H1 (cell line): ENCODE data around the gene PTP4A1. TPM values are rescaled to one million over a fixed set of nuclear protein-coding genes. Genes with fewer than 3 reads are reported as not detected.

ENCODE experiments used
- CTCF ChIA-PET: fragments of 300-600 bp; sonication (Branson Sonifier 250); formaldehyde crosslinking; loops from one replicate; lab custom pipeline; 2021; ENCODE audit not compliant: partially characterized antibody; lab: Charles Lee
- POLR2A ChIA-PET: fragments of 300-600 bp; sonication (Branson Sonifier 250); formaldehyde crosslinking; loops from one replicate; lab custom pipeline; 2021; ENCODE audit warnings: inconsistent platforms; ENCODE audit not compliant: partially characterized antibody; lab: Charles Lee
- DNase-seq, 2 experiments: peaks; one replicate each; pipeline versions ENCODE4 v3.0.0 to v3.0.0-alpha.2; 2010 to 2022; ENCODE audit warnings: low spot score in 2 of 2, low read depth in 1 of 2, mixed read lengths in 1 of 2
- FAIRE-seq: peaks from 2 replicates; lab custom pipeline; 2011; peaks lifted over from hg19 to GRCh38; lab: Jason Lieb, UNC
- H2AFZ ChIP-seq: 2 replicates; pipeline ENCODE4 v1.8.1; 2012; ENCODE audit warnings: low read length, inconsistent platforms
- H2AK5ac ChIP-seq: 2 replicates; pipeline ENCODE4 v1.6.1; 2013; ENCODE audit warnings: low read depth, low read length
- H2BK120ac ChIP-seq: replicated peaks from 2 replicates; pipeline ENCODE3; 2013; ENCODE audit warnings: low read depth, low read length, inconsistent platforms
- H2BK12ac ChIP-seq: 2 replicates; pipeline ENCODE4 v1.6.1; 2013; ENCODE audit warnings: low read depth, low read length
- H2BK15ac ChIP-seq: 2 replicates; pipeline ENCODE4 v1.6.1; 2013; ENCODE audit warnings: low read length
- H2BK20ac ChIP-seq: 2 replicates; pipeline ENCODE4 v1.6.1; 2013; ENCODE audit warnings: low read length
- H2BK5ac ChIP-seq: 2 replicates; pipeline ENCODE4 v1.6.1; 2013; ENCODE audit warnings: low read depth, low read length
- H3K14ac ChIP-seq: 2 replicates; pipeline ENCODE4 v1.6.1; 2013; ENCODE audit warnings: inconsistent platforms; ENCODE audit not compliant: insufficient read length
- H3K18ac ChIP-seq: 2 replicates; pipeline ENCODE4 v1.6.1; 2013; ENCODE audit warnings: low read length; ENCODE audit errors: extremely low read depth
- H3K23ac ChIP-seq: 2 replicates; pipeline ENCODE4 v1.6.1; 2013; ENCODE audit warnings: inconsistent platforms; ENCODE audit not compliant: insufficient read length
- H3K23me2 ChIP-seq: 2 replicates; pipeline ENCODE4 v1.6.1; 2013; ENCODE audit warnings: low read depth, low read length
- H3K27ac ChIP-seq: 2 replicates; pipeline ENCODE4 v1.6.1; 2011; ENCODE audit warnings: low read depth, low read length, inconsistent platforms
- H3K27me3 ChIP-seq, 4 experiments: replicated peaks in 1 of 4; 1 replicate in 1 of 4; 2 replicates in 3 of 4; pipeline versions ENCODE4 v1.6.1 to v1.8.1; 2011 to 2013; ENCODE audit warnings: low read length in 3 of 4, mild to moderate bottlenecking in 3 of 4, inconsistent platforms in 2 of 4, mixed read lengths in 2 of 4, moderate library complexity in 1 of 4; ENCODE audit not compliant: control insufficient read depth in 3 of 4, insufficient read depth in 3 of 4; ENCODE audit errors: extremely low read depth in 1 of 4
- H3K36me3 ChIP-seq, 4 experiments: 2 replicates each; pipeline versions ENCODE4 v1.6.1 to v1.8.1; 2011 to 2013; ENCODE audit warnings: mild to moderate bottlenecking in 4 of 4, low read length in 3 of 4, moderate library complexity in 2 of 4, control low read depth in 1 of 4, inconsistent platforms in 1 of 4; ENCODE audit not compliant: insufficient read depth in 4 of 4, control insufficient read depth in 2 of 4
- H3K4ac ChIP-seq: replicated peaks from 2 replicates; pipeline ENCODE3; 2013; ENCODE audit warnings: low read length, low read depth, mixed read lengths, inconsistent platforms; ENCODE audit not compliant: insufficient read length
- H3K4me1 ChIP-seq, 4 experiments: replicated peaks in 1 of 4; 1 replicate in 1 of 4; 2 replicates in 3 of 4; pipeline versions ENCODE4 v1.6.1 to v1.8.1; 2011 to 2013; ENCODE audit warnings: low read length in 3 of 4, inconsistent platforms in 2 of 4, mixed read lengths in 1 of 4; ENCODE audit not compliant: insufficient read depth in 4 of 4, control insufficient read depth in 3 of 4
- H3K4me2 ChIP-seq, 2 experiments: 2 replicates each; pipeline versions ENCODE4 v1.6.1 to v1.8.1; 2011 to 2013; ENCODE audit warnings: low read depth in 2 of 2, low read length in 2 of 2, control low read depth in 1 of 2, inconsistent platforms in 1 of 2, mild to moderate bottlenecking in 1 of 2; ENCODE audit not compliant: insufficient read depth in 1 of 2
- H3K4me3 ChIP-seq, 4 experiments: fragments of 200-600, 300-600 bp in 1 of 4; sonication (generic), shearing (Covaris generic), sonication (Bioruptor Twin) in 1 of 4; 2 replicates each; pipeline versions ENCODE4 v1.5.1 to v1.8.1; 2011 to 2016; ENCODE audit warnings: low read length in 4 of 4, low read depth in 3 of 4, control low read depth in 2 of 4, inconsistent platforms in 2 of 4, mild to moderate bottlenecking in 2 of 4, mixed read lengths in 1 of 4, moderate library complexity in 1 of 4; ENCODE audit not compliant: insufficient read depth in 2 of 4; ENCODE audit errors: extremely low read depth in 1 of 4
- H3K56ac ChIP-seq: replicated peaks from 2 replicates; pipeline ENCODE3; 2013; ENCODE audit warnings: low read depth, mild to moderate bottlenecking, mixed read lengths, low read length, inconsistent platforms; ENCODE audit not compliant: insufficient read length
- H3K79me1 ChIP-seq: 2 replicates; pipeline ENCODE4 v1.6.1; 2013; ENCODE audit warnings: low read depth, low read length, control low read depth
- H3K79me2 ChIP-seq, 2 experiments: 2 replicates each; pipeline versions ENCODE4 v1.6.1 to v1.8.1; 2012 to 2013; ENCODE audit warnings: low read length in 2 of 2, mild to moderate bottlenecking in 2 of 2, inconsistent platforms in 1 of 2; ENCODE audit not compliant: insufficient read depth in 2 of 2, control insufficient read depth in 1 of 2
- H3K9ac ChIP-seq, 4 experiments: replicated peaks in 1 of 4; 1 replicate in 1 of 4; 2 replicates in 3 of 4; pipeline versions ENCODE4 v1.6.1 to v1.8.1; 2011 to 2013; ENCODE audit warnings: low read depth in 3 of 4, low read length in 3 of 4, control low read depth in 2 of 4, mild to moderate bottlenecking in 2 of 4, moderate library complexity in 2 of 4, inconsistent platforms in 1 of 4; ENCODE audit errors: extremely low read depth in 1 of 4
- H3K9me3 ChIP-seq, 2 experiments: 2 replicates each; pipeline versions ENCODE4 v1.6.1 to v1.8.1; 2012 to 2013; ENCODE audit warnings: mild to moderate bottlenecking in 2 of 2, moderate library complexity in 2 of 2, control low read depth in 1 of 2, inconsistent platforms in 1 of 2, low read depth in 1 of 2, low read length in 1 of 2, mixed read lengths in 1 of 2; ENCODE audit not compliant: insufficient read depth in 2 of 2
- H4K20me1 ChIP-seq, 2 experiments: replicated peaks in 1 of 2; 2 replicates each; pipeline versions ENCODE3 to v1.8.1; 2011 to 2013; ENCODE audit warnings: inconsistent platforms in 2 of 2, low read length in 2 of 2, mild to moderate bottlenecking in 1 of 2; ENCODE audit not compliant: insufficient read depth in 2 of 2, control insufficient read depth in 1 of 2
- H4K5ac ChIP-seq: 2 replicates; pipeline ENCODE4 v1.6.1; 2013; ENCODE audit warnings: low read length, low read depth, mixed read lengths, inconsistent platforms; ENCODE audit not compliant: insufficient read length
- H4K8ac ChIP-seq: 2 replicates; pipeline ENCODE4 v1.8.0; 2013; ENCODE audit warnings: mild to moderate bottlenecking, moderate library complexity, low read length, inconsistent platforms; ENCODE audit not compliant: insufficient read depth; ENCODE audit errors: extremely low read depth
- H4K91ac ChIP-seq: replicated peaks from 2 replicates; pipeline ENCODE3; 2013; ENCODE audit warnings: low read length, mixed read lengths, inconsistent platforms; ENCODE audit not compliant: insufficient read length
- CREB1 ChIP-seq: IDR thresholded peaks from 2 replicates; pipeline ENCODE4 v1.6.1; 2012; ENCODE audit warnings: inconsistent platforms
- CTBP2 ChIP-seq: IDR thresholded peaks from 2 replicates; pipeline ENCODE4 v1.7.0; 2011; ENCODE audit warnings: borderline replicate concordance, mild to moderate bottlenecking, moderate library complexity, mixed read lengths, low read length; ENCODE audit not compliant: insufficient read depth, insufficient read length
- EGR1 ChIP-seq: IDR thresholded peaks from 2 replicates; pipeline ENCODE4 v1.6.1; 2011; ENCODE audit warnings: low read depth, low read length, borderline replicate concordance
- EZH2 ChIP-seq: fragments of 200-600 bp; sonication (generic); IDR thresholded peaks from 2 replicates; pipeline ENCODE4 v1.7.1; 2012; ENCODE audit warnings: low read depth, mild to moderate bottlenecking, moderate library complexity, low read length, inconsistent platforms; ENCODE audit not compliant: severe bottlenecking
- GTF2F1 ChIP-seq: IDR thresholded peaks from 2 replicates; pipeline ENCODE4 v1.6.1; 2012; ENCODE audit warnings: low read depth, low read length, improper control_type of control experiment, borderline replicate concordance
- KDM5A ChIP-seq: fragments of 200-600 bp; IDR thresholded peaks from 2 replicates; pipeline ENCODE4 v1.7.1; 2012; ENCODE audit warnings: mild to moderate bottlenecking, low read length, inconsistent platforms, mixed read lengths
- POU5F1 ChIP-seq: IDR thresholded peaks from 2 replicates; pipeline ENCODE4 v1.6.1; 2011; ENCODE audit warnings: low read depth, mild to moderate bottlenecking, low read length, moderate library complexity
- RFX5 ChIP-seq: IDR thresholded peaks from 2 replicates; pipeline ENCODE4 v1.6.1; 2011; ENCODE audit warnings: low read depth, low read length, improper control_type of control experiment, borderline replicate concordance
- WGBS, 2 experiments: shearing (Covaris generic) in 1 of 2; methylation state at CpG; one replicate each; pipeline versions ENCODE4 v1.1.6 to v1.1.7; 2013 to 2015; ENCODE audit warnings: low lambda C conversion rate in 2 of 2, mixed read lengths in 2 of 2, inconsistent platforms in 1 of 2, low coverage in 1 of 2, missing lambda C conversion rate in 1 of 2; ENCODE audit not compliant: insufficient replicate concordance in 2 of 2, insufficient coverage in 1 of 2, insufficient read length in 1 of 2; ENCODE audit errors: extremely low coverage in 1 of 2, missing lambda C conversion rate in 1 of 2; 5-methylcytosine and 5-hydroxymethylcytosine counted together
- polyA plus RNA-seq, 7 experiments: library from polyadenylated mRNA; depleted of rRNA in 3 of 7; stranded (reverse) in 5 of 7; unstranded in 2 of 7; fragments of >200 nt in 5 of 7; fragments of 200-250 nt in 2 of 7; gene quantifications; 1 replicate in 5 of 7; 2 replicates in 1 of 7; 4 replicates in 1 of 7; pipeline versions ENCODE4 v1.2.1 to v1.2.3, GENCODE V29; 2011 to 2013; ENCODE audit warnings: missing spikeins in 2 of 7, mixed read lengths in 2 of 7
- total RNA-seq: library from RNA; stranded (reverse); fragmentation: NEBNext Ultra II Directional; extraction: Animal tissue kit (Norgen Biotek cat#: 25700); gene quantifications from 2 replicates; pipeline ENCODE4 v1.2.1, GENCODE V29; 2021
- TF ChIP-seq, protein P1 (sequence below), 3 experiments: IDR thresholded peaks; 1 replicate in 2 of 3; 2 replicates in 1 of 3; pipeline versions ENCODE4 v1.5.1 to v1.6.1; 2011; ENCODE audit warnings: low read length in 3 of 3, mild to moderate bottlenecking in 3 of 3, inconsistent platforms in 2 of 3, low read depth in 1 of 3, moderate library complexity in 1 of 3; ENCODE audit not compliant: insufficient read depth in 1 of 3; ENCODE audit errors: control extremely low read depth in 1 of 3

The PTP4A1 gene
- total and polyA plus RNA-seq, 2 of the 8 experiments (the other 6 are each of a cell fraction or from before 2014, with no cell fraction given) = 21.1 to 76.3 TPM

GRCh38 chr6:63571361-63572043, 778 bp upstream of the PTP4A1 start:
- no peak overlapping the region for H2BK15ac ChIP-seq
- H3K18ac ChIP-seq = peak overlapping the region; percentile 96; the same call in 1 of the 2 replicates
- TF ChIP-seq CTBP2 (no peak), GTF2F1 (no peak), CREB1 (0 out of 2 replicates have a peak, but pooled peaks have one; percentile 19), EZH2 (no peak), EGR1 (no peak), POU5F1 (no peak), RFX5 (no peak), KDM5A (no peak)
- TF ChIP-seq, protein P1, sequence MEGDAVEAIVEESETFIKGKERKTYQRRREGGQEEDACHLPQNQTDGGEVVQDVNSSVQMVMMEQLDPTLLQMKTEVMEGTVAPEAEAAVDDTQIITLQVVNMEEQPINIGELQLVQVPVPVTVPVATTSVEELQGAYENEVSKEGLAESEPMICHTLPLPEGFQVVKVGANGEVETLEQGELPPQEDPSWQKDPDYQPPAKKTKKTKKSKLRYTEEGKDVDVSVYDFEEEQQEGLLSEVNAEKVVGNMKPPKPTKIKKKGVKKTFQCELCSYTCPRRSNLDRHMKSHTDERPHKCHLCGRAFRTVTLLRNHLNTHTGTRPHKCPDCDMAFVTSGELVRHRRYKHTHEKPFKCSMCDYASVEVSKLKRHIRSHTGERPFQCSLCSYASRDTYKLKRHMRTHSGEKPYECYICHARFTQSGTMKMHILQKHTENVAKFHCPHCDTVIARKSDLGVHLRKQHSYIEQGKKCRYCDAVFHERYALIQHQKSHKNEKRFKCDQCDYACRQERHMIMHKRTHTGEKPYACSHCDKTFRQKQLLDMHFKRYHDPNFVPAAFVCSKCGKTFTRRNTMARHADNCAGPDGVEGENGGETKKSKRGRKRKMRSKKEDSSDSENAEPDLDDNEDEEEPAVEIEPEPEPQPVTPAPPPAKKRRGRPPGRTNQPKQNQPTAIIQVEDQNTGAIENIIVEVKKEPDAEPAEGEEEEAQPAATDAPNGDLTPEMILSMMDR (IDR thresholded peaks at IDR 0.05; ENCODE audit: control extremely low read depth in 1 of 3, insufficient read depth in 1 of 3, low read depth in 1 of 3, low read length in 3 of 3) = no peak

More at GRCh38 chr6:63571361-63572043, 778 bp upstream of the PTP4A1 start:
- no peak overlapping the region for H2BK120ac ChIP-seq
- H4K91ac ChIP-seq = peak overlapping the region; percentile 54
- peaks cover 0 to 5% of the 10 kb centered on the region in 2 experiments for H4K20me1 ChIP-seq
- H3K9me3 ChIP-seq = no peaks in the 10 kb centered on the region
- peak overlapping the region; percentile 94 to 99 for H3K4me2 ChIP-seq
- CTCF ChIA-PET = interaction anchor here (0.8 kb wide), 1 partner anchor 219 kb away, joined by 5 read pairs; no protein-coding TSS in a partner anchor
- H4K8ac ChIP-seq = peak overlapping the region; percentile 77; the same call in 1 of the 2 replicates
- peak overlapping the region; percentile 67 to 83 (median 80) for H3K4me3 ChIP-seq
- H3K4ac ChIP-seq = no peak overlapping the region
- POLR2A ChIA-PET = interaction anchor here (1.6 to 2.3 kb wide), 2 partner anchors 27 to 64 kb away, joined by 5 to 7 read pairs; partner anchors contain the start of gene PHF3
- H3K23ac ChIP-seq = no peak overlapping the region
- peak overlapping the region; percentile 93 to 96 (median 94) for H3K9ac ChIP-seq
- no peaks in the 10 kb centered on the region for H3K79me1 ChIP-seq
- no peak overlapping the region for H3K56ac ChIP-seq
- peak overlapping the region; percentile 98 for H2BK5ac ChIP-seq
- WGBS, 2 experiments = 13% methylated on average over 20 of the region's 20 CpGs; no CpG with 5 or more reads in 1 of the 2 experiments
- H3K23me2 ChIP-seq = peaks cover 6% of the 10 kb centered on the region
- H3K36me3 ChIP-seq = peaks cover 3 to 5% (median 5%) of the 10 kb centered on the region in 4 experiments; a peak in 7 of 8 replicates
- no peak for DNase-seq
- H2BK12ac ChIP-seq = peak overlapping the region; percentile 98; the same call in 1 of the 2 replicates
- H3K27ac ChIP-seq = peak overlapping the region; percentile 97
- H3K4me1 ChIP-seq = peaks cover 0 to 4% (median under 1%) of the 10 kb centered on the region in 4 experiments; a peak in 2 of 7 replicates
- H2AK5ac ChIP-seq = peak overlapping the region; percentile 43; the same call in 1 of the 2 replicates
- peaks cover 19 to 38% of the 10 kb centered on the region in 2 experiments for H3K79me2 ChIP-seq
- peak overlapping the region; percentile 92 for H4K5ac ChIP-seq
- H2BK20ac ChIP-seq = no peak overlapping the region
- peak overlapping the region; percentile 97 for H2AFZ ChIP-seq
- H3K14ac ChIP-seq = no peak overlapping the region
- 0 out of 7 replicates have a peak, but pooled peaks cover 0 to 2% (median under 1%) of the 10 kb centered on the region in 4 experiments for H3K27me3 ChIP-seq
- no peak for FAIRE-seq
